Fibroblast of the conjunctiva (primary cell): ENCODE data around the gene OR52I1.
A peak's percentile ranks its signal among the peaks of the same experiment; 100 is the strongest.

ENCODE experiments used
- DNase-seq: peaks from one replicate; pipeline ENCODE4 v3.0.0-alpha.2; 2010; ENCODE audit warnings: low read depth

OR52I1 gene

DNA sequence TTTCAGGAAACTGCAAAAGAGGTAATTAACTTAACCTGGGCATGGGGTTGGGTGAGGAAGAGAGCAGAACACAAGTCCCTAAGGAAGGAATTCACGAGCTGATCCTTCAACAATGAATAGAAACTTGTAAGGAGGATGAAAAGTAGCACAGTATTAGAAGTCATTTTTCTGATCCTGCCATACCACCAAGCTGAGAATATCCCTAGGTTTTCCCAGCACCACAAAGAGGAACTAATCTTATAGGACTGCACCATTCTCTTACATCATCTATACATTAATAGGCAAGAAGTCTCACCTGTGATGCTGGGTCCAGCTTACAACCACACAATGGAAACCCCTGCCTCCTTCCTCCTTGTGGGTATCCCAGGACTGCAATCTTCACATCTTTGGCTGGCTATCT lies at the start of gene OR52I1:
Gene OR52I1 (plus strand): TSS at position 301 of the 400 bp plus-strand sequence. CDS start 0 bp downstream, at position 301.
- no peak for DNase-seq

DNA sequence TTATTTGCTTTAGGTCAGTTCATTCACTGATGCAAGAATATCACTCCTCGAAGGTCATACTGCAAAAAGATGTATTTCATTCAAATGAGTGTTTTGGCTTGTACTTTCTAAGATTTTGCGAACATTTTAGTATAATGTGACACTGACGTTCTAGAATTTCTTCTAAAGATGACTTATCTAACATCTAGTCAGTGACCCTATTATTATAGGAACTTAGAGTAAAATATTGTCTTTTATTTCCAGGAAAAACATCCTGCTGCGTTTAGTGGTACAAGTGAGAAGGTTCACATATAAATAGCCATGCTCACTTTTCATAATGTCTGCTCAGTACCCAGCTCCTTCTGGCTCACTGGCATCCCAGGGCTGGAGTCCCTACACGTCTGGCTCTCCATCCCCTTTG lies 48.9 kb upstream of the OR52I1 start, which contains the start of gene OR52M1:
Gene OR52M1 (plus strand): TSS at position 301 of the 400 bp plus-strand sequence. CDS start 0 bp downstream, at position 301.
- no peak for DNase-seq

DNA sequence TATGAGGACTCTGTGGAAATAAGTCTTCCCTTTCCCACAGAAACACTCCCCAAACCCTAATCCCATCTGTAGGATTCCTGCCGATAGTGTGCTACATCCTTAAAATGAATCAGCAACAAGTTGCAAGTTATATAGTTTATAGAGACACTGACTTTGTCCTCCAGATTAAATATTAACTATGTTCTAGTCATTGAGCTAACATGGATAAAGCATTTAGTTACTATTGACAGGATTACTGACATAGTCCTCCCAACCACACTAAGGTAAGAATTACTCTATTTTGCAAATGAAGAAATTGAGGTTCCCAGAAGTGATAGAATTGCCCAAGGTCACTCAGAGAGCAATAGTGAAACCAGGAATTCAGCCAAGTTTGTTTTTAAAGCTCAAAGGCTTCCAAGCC lies 47.0 kb upstream of the OR52I1 start:
- DNase-seq, result no peak

DNA sequence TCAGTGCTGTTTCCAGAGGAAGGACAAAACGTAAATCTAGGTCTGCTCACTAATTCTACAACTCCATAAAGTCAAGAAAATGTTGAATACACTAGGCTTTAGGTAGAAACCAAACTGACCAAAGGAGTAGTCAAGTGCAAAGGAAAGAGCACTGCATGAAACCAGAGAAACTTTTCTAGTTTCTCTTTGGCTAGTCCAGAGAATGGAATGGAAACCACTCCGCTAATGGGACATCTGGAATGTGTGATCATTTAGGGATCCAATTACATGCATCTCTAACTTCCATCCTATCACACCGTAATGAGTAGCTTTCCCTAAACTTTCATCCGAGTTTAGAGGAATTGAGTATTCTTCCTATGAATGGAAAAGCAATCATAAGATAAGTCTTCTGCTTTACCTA lies 46.4 kb upstream of the OR52I1 start:
- DNase-seq, result no peak

DNA sequence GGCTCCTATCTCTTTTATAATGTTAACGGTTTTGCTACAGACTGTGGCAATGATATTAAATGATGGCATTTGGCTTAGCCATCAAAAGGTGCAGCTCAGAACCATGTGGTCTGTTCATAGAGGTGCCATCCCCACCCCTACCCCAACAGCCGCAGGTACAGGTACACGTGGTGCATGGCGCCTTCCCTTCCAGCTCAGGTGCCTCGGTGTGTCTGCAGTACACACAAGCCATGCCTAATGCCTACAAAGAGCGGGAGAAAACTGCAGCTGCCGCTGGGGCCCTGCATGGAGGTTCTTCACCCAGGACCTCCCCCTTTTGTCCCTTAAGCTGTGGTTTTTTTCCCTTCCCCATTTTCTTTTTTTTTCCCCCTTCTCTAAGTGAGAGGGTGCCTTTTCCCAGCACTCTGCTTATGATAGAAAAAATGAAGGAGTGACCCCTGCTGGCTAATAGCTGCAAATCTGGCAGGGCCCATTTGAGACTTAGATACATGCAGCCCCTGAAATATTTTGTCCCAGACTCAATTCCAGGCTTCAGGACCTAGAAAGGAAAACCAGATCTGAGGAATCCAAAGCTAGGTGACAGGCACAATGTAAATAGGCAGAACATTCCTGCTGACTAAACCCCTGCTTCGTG lies 42.4 kb upstream of the OR52I1 start:
- no peak for DNase-seq

DNA sequence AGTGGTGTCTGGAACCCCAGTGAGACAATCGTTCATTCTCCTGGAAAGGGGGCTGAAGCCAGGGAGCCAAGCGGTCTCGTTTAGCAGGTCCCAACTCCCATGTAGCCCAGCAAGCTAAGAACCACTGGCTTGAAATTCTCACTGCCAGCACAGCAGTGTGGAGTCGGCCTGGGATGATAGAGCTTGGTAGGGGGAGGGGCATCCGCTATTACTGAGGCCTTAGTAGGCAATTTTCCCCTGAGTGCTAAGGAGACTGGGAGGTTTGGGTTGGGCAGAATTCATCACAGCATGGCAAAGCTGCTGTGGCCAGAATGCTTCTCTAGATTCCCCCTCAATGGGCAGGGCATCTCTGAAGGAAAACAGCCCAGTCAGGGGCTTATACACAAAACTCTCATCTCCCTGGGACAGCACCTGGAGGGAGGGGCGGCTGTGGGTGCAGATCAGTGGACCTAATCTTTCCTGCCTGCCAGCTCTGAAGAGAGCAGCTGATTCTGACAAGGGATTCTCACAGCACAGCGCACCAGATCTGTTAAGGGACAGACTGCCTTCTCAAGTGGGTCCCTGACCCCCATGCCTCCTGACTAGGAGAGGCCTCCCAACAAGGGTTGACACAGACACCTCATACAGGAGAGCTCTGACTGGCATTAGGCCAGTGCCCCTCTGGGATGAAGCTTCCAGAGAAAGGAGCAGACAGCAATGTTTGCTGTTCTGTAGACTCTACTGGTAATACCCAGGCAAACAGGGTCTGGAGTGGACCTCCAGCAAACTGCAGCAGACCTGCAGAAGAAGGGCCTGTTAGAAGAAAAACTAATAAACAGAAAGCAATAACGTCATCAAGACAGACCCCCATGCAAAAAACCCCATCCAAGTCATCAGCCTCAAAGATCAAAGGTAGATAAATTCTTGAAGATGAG lies 34.1 kb upstream of the OR52I1 start:
- no peak for DNase-seq

DNA sequence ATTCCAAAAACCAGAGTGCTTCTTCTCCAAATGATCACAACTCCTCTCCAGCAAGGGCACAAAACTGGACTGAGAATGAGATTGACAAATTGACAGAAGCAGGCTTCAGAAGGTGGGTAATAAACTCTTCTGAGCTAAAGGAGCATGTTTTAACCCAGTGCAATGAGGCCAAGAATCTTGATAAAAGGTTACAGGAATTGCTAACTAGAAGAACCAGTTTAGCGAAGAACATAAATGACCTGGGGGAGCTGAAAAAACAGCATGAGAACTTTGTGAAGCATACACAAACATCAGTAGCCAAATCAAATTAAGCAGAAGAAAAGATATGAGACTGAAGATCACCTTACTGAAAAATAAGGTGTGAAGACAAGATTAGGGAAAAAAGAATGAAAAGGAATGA lies 33.4 kb upstream of the OR52I1 start:
- no peak for DNase-seq

- DNase-seq, result no peak
Observed at GRCh38 chr11:4565371-4565770, 28.5 kb upstream of the OR52I1 start.

DNA sequence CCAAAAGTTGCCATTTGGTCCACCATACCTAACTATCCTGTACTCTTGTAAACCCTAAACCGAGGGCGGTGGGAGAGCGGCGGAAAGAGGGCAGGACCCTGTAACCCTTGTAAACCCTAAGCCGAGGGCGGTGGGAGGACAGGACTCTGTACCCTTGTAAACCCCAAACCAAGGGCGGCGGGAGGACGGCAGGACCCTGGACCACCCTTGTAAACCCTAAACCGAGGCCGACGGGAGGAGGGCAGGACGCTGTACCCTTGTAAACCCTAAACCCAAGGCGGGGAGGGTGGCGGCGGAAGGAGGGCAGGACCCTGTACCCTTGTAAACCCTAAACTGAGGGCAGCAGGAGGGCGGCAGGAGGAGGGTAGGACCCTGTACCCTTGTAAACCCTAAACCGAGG lies 24.8 kb upstream of the OR52I1 start:
- DNase-seq, result no peak

- DNase-seq, result no peak
Observed at GRCh38 chr11:4576880-4577279, 17.0 kb upstream of the OR52I1 start.

- DNase-seq, result no peak
Observed at GRCh38 chr11:4577761-4578160, 16.1 kb upstream of the OR52I1 start.

DNA sequence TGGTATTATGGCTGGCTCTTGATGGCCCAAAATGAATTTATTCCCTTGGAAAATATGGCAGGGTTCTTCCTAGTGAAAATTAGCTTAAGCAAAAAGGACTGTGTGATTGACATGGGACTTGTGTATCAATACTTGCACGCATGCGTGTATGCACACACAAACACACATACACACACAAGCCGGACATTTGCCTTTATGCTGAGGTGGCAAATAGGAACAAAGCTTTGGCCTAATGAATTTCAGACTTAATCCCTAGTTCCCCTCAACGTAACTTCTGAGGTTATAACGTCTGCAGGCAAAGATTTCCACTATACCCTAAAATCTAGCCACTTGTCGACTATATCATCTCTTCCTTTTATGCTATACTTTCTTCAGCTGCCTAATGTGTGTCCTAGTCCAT lies 15.2 kb upstream of the OR52I1 start:
- DNase-seq, result no peak

GRCh38 chr11:4580124-4580523 lies 13.7 kb upstream of the OR52I1 start:
- no peak for DNase-seq

GRCh38 chr11:4581443-4581842 lies 12.4 kb upstream of the OR52I1 start, which contains the start of gene OR52I2:
OR52I2 (plus strand) TSS chr11:4581743.
- DNase-seq, result no peak

DNA sequence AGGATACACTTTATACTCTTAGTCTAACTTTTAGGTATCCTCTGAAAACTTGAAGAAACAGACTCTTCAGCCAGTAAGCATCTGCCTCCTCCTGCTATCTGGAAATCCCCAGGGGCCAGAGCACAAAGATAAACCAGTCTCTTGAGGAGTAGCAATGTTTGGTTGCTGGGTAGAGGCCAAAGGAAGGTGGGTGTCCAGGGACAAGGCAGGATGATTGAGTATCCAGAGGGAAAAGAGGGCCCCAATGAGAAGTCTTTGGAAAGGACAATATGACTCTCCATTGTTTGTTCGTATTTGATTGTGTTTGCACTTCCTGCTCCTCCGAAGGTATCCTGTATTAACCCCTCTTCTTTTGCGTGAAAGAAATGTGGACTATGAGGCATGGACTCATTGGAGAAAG lies 4.8 kb upstream of the OR52I1 start:
- DNase-seq, result no peak

GRCh38 chr11:4605057-4605456 lies 11.2 kb downstream of the OR52I1 start:
- no peak for DNase-seq

DNA sequence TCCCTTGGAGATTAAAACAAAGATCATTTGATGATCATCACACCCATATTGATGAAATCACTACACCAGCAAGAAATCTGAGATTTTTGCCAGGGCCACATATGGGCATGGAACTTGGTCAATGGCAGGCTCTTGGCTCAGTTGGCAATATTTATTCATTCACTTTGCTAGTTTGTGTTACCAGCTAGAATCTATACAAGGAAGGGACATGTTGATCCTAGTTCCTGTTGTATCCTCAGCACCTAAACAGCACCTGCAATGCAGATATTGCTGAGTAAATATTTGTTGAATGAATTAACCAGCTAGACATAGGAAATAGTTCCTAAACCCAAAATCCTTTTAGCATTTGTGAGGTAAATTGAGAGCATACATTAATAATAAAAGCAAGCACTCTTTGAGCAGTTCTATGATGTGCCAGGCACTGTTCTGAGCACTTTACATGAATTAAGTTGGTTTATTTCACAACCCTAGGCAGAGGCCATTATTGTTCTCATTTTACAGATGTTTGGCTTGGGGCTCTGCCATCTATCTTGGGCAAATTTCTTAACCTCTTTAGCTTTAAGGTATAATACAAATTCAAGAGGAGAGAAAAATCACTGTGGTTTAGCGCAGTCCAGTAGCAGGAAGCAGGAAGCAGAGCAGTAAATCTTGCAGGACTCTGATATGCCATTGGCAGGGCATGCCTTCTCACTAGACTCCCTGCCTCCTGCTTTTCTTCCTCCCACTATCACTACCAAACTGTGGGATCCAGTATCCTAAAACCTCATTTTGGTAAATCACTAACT lies 12.6 kb downstream of the OR52I1 start:
- DNase-seq, result peak; percentile 9

DNA sequence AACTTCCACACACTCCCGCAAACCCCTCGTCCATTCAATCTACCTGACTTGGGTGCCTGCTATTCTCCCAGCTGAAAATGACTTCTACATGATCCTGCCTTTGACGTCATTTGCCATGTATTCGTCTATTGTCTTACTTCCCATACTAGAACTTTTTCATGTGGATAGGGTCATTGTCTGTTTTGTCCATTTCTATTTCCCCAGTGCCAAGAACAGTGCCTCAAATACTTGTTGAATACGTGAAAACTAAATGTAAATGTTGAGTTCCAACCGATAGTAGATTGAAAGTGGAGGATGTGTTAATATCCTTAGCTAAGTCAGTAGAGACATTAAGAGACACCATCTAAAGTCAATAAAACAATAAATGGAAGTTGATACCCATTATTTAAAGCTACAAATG lies 13.3 kb downstream of the OR52I1 start:
- no peak for DNase-seq

GRCh38 chr11:4607781-4608666 lies 14.2 kb downstream of the OR52I1 start, which contains the start of gene TRIM68:
TRIM68 (minus strand) TSS chr11:4608231; CDS start chr11:4605504, 2,727 bp downstream.
- peak; percentile 91 for DNase-seq

DNA sequence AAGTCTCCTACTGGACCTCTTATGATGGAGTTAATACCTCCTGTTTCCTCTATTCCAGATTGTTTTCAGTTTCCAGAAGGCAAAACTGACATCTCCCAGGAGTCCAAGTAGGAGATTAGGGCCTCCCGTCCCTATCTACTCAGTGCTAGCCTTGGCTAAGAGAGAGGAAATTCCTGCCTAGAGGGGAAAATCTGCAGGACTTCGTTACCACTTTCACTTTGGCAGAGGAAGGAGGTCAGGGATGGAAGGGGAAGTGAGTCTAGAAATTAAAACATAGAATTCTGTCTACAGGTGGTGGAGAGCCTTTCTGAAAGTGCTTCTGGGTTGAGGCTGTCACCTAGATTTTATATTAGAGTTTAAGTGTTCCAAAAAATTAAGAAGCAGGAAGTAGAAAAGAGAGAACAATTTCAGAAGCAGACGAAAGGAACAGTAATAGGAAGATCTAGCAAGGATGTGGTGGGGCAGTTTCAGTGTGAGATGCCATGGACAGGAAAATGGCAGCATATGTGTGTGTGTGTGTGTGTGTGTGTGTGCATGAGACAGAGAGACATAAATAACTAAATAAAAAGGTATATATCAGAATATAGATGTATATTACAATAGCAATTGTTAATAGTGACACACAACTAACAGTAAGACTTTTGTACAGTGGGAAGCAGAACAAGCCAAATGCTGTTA lies 16.6 kb downstream of the OR52I1 start:
- no peak for DNase-seq

- no peak for DNase-seq
Observed at GRCh38 chr11:4611986-4612385, 18.1 kb downstream of the OR52I1 start.
